Mesodermal cell (in vitro differentiated cells): ENCODE data around the gene DLX4.

Experiments
- H3K27ac ChIP-seq: 2 replicates; pipeline ENCODE4 v1.7.0; 2013; ENCODE audit warnings: mild to moderate bottlenecking, low read depth, low read length, moderate library complexity; ENCODE audit not compliant: severe bottlenecking
- H3K36me3 ChIP-seq: 2 replicates; pipeline ENCODE4 v1.7.1; 2013; ENCODE audit warnings: mild to moderate bottlenecking, low read length, moderate library complexity; ENCODE audit not compliant: control insufficient read depth, insufficient read depth
- H3K4me1 ChIP-seq: one replicate; pipeline ENCODE4 v1.7.1; 2013; ENCODE audit warnings: mild to moderate bottlenecking, low read length; ENCODE audit not compliant: insufficient read depth, control insufficient read depth, poor library complexity, severe bottlenecking
- H3K4me3 ChIP-seq: 2 replicates; pipeline ENCODE4 v1.7.0; 2013; ENCODE audit warnings: low read length, control low read depth, mild to moderate bottlenecking; ENCODE audit not compliant: insufficient read depth, poor library complexity, severe bottlenecking; ENCODE audit errors: extremely low read depth
- H3K9me3 ChIP-seq: 2 replicates; pipeline ENCODE4 v1.7.1; 2013; ENCODE audit warnings: mild to moderate bottlenecking, low read length, moderate library complexity; ENCODE audit not compliant: control insufficient read depth
- WGBS, 2 experiments: methylation state at CpG; one replicate each; pipeline ENCODE4 v1.1.5; 2013; ENCODE audit warnings: missing lambda C conversion rate in 2 of 2; ENCODE audit not compliant: insufficient coverage in 2 of 2; 5-methylcytosine and 5-hydroxymethylcytosine counted together

DLX4 gene

DNA sequence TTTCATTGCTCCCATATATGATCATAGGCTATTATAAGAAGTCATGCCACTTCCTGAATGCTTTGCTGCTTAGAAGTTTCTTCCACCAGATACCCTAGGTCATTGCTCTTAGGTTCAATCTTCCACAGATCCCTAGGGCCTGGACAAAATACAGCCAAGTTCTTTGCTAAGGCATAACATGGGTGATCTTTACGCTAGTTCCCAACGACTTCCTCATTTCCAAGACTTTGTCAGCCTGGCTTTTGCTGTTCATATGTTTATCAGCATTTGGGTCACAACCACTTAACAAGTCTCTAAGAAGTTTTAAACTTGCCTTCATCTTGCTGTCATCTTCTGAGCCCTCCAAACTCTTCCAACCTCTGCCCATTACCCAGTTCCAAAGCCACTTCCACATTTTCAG, 46.2 kb downstream of the DLX4 start:
- Histone ChIP-seq H3K4me3 (no peak overlapping the region), H3K9me3 (peaks cover 12% of the 10 kb centered on the region), H3K36me3 (no peaks in the 10 kb centered on the region), H3K27ac (no peak overlapping the region), H3K4me1 (no peaks in the 10 kb centered on the region)
- WGBS, 2 experiments = 84 to 85% methylated on average over 2 of the region's 2 CpGs

DNA sequence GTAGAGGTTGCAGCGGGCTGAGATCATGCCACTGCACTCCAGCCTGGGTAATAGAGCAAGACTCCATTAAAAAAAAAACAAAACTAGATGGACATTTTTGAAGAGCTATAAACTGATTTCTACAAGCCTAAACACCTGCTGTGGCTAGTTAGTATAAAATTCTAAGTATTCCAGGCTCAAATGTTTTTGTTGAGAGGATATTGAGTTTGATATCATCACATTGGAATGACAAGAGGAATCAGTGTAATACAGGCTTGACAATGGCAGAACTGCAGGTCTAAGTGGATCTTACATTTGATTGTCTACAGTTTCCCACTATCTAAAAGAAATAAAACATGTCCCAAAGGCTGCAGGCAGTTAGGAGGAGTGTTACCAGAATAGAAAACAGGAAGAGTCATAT, 49.9 kb downstream of the DLX4 start:
- Histone ChIP-seq H3K27ac (no peak overlapping the region), H3K4me3 (no peak overlapping the region), H3K9me3 (peaks cover 6% of the 10 kb centered on the region), H3K4me1 (no peaks in the 10 kb centered on the region), H3K36me3 (no peaks in the 10 kb centered on the region)
- no CpG with 5 or more reads among the region's 1 CpG for WGBS, 2 experiments

DNA sequence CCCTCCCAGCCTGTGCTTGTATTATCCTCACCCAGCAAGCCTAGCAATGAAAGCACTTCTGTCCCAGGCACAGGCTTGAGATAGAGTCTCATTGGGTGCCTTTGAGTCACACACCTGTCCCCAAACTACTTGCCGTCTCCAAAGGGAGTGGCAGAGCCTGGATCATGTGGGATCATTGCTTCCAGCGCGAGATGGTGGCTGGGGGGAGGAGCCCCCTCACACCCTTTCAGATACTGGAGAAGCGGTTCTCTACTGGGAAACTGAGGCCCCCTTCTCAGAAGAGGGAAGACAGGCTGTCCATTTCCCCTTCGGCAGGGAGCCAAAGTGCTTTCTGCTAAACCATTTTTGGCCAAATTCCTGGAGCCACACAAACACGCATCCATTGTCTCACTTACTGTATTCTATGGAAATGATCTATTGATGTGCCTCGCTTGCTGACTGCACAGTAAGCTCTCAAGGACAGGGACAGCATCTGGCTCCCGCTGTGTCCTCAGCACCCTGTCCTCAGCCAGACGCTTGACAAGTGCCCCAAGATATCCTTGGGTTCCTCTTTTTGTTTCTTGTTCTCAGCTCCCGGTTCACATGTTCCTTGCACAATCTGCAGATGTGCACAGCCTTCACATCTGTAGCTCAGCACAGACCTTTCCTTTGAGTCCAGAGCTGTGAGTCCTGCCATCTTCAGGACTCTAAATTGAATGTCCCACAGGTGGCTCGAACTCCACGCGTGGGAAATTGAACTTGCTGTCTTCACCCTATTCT, 52.0 kb downstream of the DLX4 start:
- Histone ChIP-seq H3K4me3 (no peak overlapping the region), H3K9me3 (no peaks in the 10 kb centered on the region), H3K36me3 (no peaks in the 10 kb centered on the region), H3K4me1 (no peaks in the 10 kb centered on the region), H3K27ac (no peak overlapping the region)
- 89 to 93% methylated on average over 9 to 12 of the region's 13 CpGs for WGBS, 2 experiments

DNA sequence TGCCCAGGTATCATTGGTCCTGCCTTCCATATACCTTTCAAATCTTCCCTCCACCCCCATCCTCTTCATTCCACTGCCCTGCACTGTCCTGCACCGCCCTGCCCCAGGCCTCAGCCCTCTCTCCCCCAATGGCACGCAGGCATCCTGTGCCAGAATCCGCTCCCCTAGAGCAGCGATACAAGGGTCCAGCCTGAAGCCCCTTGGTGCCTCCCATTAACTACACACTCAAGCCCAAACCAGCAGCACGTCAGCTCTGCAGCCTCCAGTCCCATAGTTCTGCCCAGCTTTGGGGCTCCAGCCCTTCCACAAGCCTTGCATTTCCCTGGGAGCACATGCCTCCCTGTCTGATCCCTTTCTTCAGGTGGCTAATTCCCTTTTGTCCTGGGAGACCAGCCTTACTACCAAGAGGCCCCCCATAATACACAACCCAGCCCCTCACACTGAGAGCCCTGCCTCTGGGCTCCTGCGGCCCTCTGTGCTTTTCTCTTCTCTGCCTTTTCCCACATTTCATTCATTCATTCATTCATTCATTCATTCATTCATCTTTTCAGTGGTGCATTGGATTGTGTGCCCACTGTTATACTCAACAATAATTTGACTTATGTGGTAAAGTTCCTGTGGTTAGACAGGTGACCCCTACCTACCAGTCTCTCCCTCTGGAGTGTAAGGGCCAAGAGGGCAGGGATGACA, 52.8 kb downstream of the DLX4 start:
- no peaks in the 10 kb centered on the region for H3K4me1 ChIP-seq
- no peak overlapping the region for H3K4me3 ChIP-seq
- no peaks in the 10 kb centered on the region for H3K9me3 ChIP-seq
- no peak overlapping the region for H3K27ac ChIP-seq
- 87 to 89% methylated on average over 4 to 6 of the region's 6 CpGs for WGBS, 2 experiments
- no peaks in the 10 kb centered on the region for H3K36me3 ChIP-seq

DNA sequence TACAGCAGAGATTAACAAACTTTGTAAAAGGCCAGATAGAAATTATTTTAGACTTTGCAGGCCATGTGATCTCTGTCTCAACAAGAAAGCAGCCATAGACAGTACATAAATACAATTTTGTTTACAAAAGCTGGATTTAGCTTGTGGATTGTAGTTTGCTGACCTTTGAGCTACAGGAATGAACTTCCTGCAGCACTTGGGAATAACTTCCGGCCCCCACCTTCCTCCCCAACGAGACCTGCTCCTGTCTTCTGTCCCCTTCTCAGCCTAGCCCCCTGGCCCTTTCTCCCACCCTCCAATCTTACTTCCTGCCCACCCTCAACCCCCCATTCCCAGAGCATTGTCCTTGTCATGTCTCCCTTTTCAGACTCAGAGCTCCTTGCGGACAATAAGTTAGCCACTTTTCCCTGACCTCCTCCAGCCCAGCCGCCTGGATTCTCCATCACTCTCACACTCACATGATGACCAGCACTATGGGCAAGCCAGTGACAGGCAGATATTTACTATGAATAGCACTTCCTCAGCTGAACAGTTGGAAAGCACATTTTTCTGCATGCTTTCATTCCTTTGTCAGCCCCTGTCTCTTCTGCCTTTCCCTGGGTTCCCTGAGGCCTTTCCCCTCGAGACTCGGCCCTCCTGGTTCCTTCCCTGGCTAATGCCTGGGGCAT, 53.6 kb downstream of the DLX4 start:
- WGBS, 2 experiments = 81 to 84% methylated on average over 6 of the region's 6 CpGs
- Histone ChIP-seq H3K9me3 (no peaks in the 10 kb centered on the region), H3K4me1 (peaks cover 7% of the 10 kb centered on the region), H3K36me3 (no peaks in the 10 kb centered on the region), H3K27ac (no peak overlapping the region), H3K4me3 (no peak overlapping the region)

DNA sequence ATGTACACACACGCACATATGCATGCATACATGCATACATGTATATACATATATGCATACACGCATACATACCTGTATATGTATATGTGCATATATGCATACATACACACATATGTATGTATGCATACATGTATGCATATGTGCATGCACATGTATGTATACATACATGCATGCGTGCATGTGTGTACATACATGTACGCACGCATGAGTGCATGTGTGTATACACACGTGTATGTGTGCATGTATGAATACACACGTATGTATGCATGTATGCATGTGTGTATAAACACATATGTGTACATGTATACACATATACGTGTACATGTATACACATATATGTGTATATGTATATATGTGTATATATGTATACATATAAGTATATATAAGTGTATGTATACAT, 54.5 kb downstream of the DLX4 start:
- Histone ChIP-seq H3K27ac (no peak overlapping the region), H3K4me1 (peaks cover 16% of the 10 kb centered on the region), H3K4me3 (no peak overlapping the region), H3K9me3 (no peaks in the 10 kb centered on the region), H3K36me3 (no peaks in the 10 kb centered on the region)
- WGBS, 2 experiments = 67% methylated on average over 3 of the region's 8 CpGs; no CpG with 5 or more reads in 1 of the 2 experiments
